ENCODE results near the gene PPP1R9B. TPM values are rescaled to one million over a fixed set of nuclear protein-coding genes. Genes with fewer than 3 reads are reported as not detected.

The PPP1R9B gene
- total and polyA plus RNA-seq, 3 experiments from 2014 or later, result 1.7 to 89.0 (median 86.9) TPM

DNA sequence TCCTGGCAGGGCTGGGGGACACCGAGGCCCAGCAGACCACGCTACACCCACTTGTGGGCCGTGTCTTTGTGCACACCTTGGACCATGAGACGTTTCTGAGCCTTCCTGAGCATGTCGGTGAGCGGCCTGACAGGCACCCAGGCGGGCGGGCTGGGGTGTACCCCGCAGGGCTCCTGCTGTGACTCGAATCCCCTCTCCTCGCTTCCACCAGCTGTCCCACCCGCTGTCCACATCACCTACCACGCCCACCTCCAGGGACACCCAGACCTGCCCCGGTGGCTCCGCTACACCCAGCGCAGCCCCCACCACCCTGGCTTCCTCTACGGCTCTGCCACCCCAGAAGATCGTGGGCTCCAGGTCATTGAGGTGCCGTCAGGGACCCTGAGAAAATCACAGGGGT lies 16.9 kb upstream of the PPP1R9B start:
- peaks cover 11 to 17% (median 15%) of the 10 kb centered on the region in 3 donors for H3K4me1 Mint-ChIP-seq
- Histone ChIP-seq H3K9me3 (ENCODE audit: low read length) (no peaks in the 10 kb centered on the region), H3K4me1 (ENCODE audit: insufficient read depth, low read length) (peaks cover 21% of the 10 kb centered on the region), H3K27me3 (ENCODE audit: insufficient read depth, low read length, poor library complexity, severe bottlenecking) (no peaks in the 10 kb centered on the region), H3K4me3 (ENCODE audit: low read length) (no peak overlapping the region), H3K27ac (ENCODE audit: low read depth, low read length) (no peak overlapping the region), H3K36me3 (ENCODE audit: insufficient read depth, low read length) (no peaks in the 10 kb centered on the region)
- no peak for DNase-seq
- peak overlapping the region in 1 of 8 donors; percentile 47 for H3K27ac Mint-ChIP-seq
- no peak overlapping the region for H3K4me3 Mint-ChIP-seq
- peaks cover 0 to 5% of the 10 kb centered on the region in 2 donors for H3K27me3 Mint-ChIP-seq
- ChIA-PET POLR2A (no interaction called here), CTCF (interaction anchor here (2.5 kb wide), 1 partner anchor 15 kb away, joined by 10 read pairs; no protein-coding TSS in a partner anchor)
- H3K9me3 Mint-ChIP-seq, result no peaks in the 10 kb centered on the region
- no peaks in the 10 kb centered on the region for H3K36me3 Mint-ChIP-seq

DNA sequence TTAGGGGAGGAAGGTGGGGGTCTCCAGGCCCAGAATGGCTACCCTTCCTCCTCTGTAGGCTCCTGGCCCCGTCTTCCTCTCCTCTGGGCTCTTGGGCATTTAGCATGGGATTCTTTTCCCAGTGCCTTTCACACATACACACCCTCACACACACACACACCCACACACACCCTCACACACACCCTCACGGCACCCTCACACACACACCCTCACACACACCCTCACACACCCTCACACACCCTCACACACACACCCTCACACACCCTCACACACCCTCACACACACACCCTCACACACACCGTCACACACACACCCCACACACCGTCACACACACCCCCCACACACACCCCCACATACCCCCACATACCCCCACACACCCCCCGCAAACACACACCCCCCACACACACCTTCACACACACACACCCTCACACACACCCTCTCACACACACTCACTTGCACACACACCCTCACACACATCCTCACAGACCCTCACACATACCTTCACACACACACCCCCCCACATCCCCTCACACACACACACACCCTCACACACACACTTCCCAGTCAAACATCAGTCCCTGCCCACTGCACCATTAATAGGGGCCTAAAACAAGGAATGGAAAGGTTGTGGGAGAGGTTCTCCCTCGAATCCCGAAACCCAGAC lies 16.2 kb upstream of the PPP1R9B start:
- H3K4me3 Mint-ChIP-seq, result no peak overlapping the region
- no peak for DNase-seq
- Histone ChIP-seq H3K9me3 (ENCODE audit: low read length) (no peaks in the 10 kb centered on the region), H3K27ac (ENCODE audit: low read depth, low read length) (no peak overlapping the region), H3K27me3 (ENCODE audit: insufficient read depth, low read length, poor library complexity, severe bottlenecking) (no peaks in the 10 kb centered on the region), H3K36me3 (ENCODE audit: insufficient read depth, low read length) (no peaks in the 10 kb centered on the region), H3K4me1 (ENCODE audit: insufficient read depth, low read length) (peaks cover 28% of the 10 kb centered on the region), H3K4me3 (ENCODE audit: low read length) (no peak overlapping the region)
- POLR2A ChIA-PET, result no interaction called here
- H3K36me3 Mint-ChIP-seq, result no peaks in the 10 kb centered on the region
- CTCF ChIA-PET, result interaction anchor here (1.0 to 1.9 kb wide), 4 partner anchors 14 to 72 kb away, joined by 4 to 8 read pairs (median 5); no protein-coding TSS in a partner anchor
- peaks cover 0 to 6% of the 10 kb centered on the region in 2 donors for H3K27me3 Mint-ChIP-seq
- no peak overlapping the region for H3K27ac Mint-ChIP-seq
- H3K4me1 Mint-ChIP-seq, result peaks cover 15 to 24% (median 22%) of the 10 kb centered on the region in 3 donors
- H3K9me3 Mint-ChIP-seq, result no peaks in the 10 kb centered on the region

DNA sequence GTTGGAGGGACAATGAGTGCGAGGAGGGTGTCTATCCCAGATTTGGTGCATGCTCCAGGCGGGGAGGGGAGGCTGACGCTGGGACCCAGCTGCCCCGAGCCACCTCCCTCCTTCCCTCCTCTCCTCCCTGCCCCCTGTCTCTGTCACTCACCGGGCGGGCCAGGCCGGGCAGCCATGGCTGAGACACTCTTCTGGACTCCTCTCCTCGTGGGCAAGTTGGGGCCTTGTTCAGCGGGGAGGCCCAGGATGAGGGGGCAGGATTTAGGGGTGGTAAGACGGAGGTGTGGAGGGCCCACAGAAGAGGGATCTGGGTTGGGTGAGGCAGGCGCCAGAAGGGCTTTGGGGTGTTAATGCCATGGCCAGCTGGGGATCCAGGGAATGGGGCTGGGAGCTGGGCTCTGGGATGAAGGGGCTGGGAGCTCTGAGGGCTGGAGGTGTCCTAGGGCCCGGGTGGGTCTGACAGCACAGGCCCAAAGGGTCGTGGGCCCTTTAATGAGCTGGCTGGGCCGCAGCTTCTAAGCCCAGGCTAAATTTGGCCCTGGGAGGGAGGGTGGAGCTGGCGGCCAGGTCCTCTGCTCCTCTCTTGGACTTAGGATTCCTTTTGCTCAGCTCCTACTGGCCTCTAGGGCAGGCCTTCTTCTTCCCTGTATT lies 15.5 kb upstream of the PPP1R9B start, which contains the start of gene SGCA:
Gene SGCA (plus strand): TSS at position 139 of the 651 bp plus-strand sequence. CDS start 36 bp downstream, at position 175.
- Mint-ChIP-seq H3K27me3 (peaks cover 0 to 8% of the 10 kb centered on the region in 2 donors), H3K36me3 (no peaks in the 10 kb centered on the region), H3K4me1 (peaks cover 20 to 31% (median 29%) of the 10 kb centered on the region in 3 donors), H3K9me3 (no peaks in the 10 kb centered on the region), H3K4me3 (peak within 1 kb of the TSS in 1 of 7 donors; percentile 38), H3K27ac (peak within 1 kb of the TSS in 4 of 8 donors; percentile 37 to 93 (median 60))
- H3K27me3 ChIP-seq (ENCODE audit: insufficient read depth, low read length, poor library complexity, severe bottlenecking), result no peaks in the 10 kb centered on the region
- DNase-seq, result no peak
- no peaks in the 10 kb centered on the region for H3K36me3 ChIP-seq (ENCODE audit: insufficient read depth, low read length)
- no peak within 1 kb of the TSS for H3K4me3 ChIP-seq (ENCODE audit: low read length)
- POLR2A ChIA-PET, result no interaction called here
- H3K27ac ChIP-seq (ENCODE audit: low read depth, low read length), result no peak within 1 kb of the TSS
- H3K4me1 ChIP-seq (ENCODE audit: insufficient read depth, low read length), result peaks cover 33% of the 10 kb centered on the region
- CTCF ChIA-PET, result interaction anchor here (0.7 to 1.9 kb wide), 5 partner anchors 14 to 72 kb away, joined by 3 to 8 read pairs (median 4); no protein-coding TSS in a partner anchor
- H3K9me3 ChIP-seq (ENCODE audit: low read length), result no peaks in the 10 kb centered on the region

- H3K36me3 ChIP-seq (ENCODE audit: insufficient read depth, low read length), result no peaks in the 10 kb centered on the region
- H3K27ac ChIP-seq (ENCODE audit: low read depth, low read length), result no peak overlapping the region
- ChIA-PET POLR2A (interaction anchor here (0.5 kb wide), 1 partner anchor 349 kb away, joined by 3 read pairs; no protein-coding TSS in a partner anchor), CTCF (interaction anchor here (0.7 to 1.9 kb wide), 6 partner anchors 9 to 71 kb away, joined by 3 to 8 read pairs (median 4); no protein-coding TSS in a partner anchor)
- no peak overlapping the region for H3K4me3 ChIP-seq (ENCODE audit: low read length)
- Mint-ChIP-seq H3K4me3 (peak overlapping the region in 1 of 7 donors; percentile 38), H3K4me1 (peaks cover 23 to 33% (median 32%) of the 10 kb centered on the region in 3 donors), H3K36me3 (no peaks in the 10 kb centered on the region), H3K9me3 (no peaks in the 10 kb centered on the region), H3K27ac (peak overlapping the region in 4 of 8 donors; percentile 37 to 93 (median 60)), H3K27me3 (peaks cover 0 to 8% of the 10 kb centered on the region in 2 donors)
- no peaks in the 10 kb centered on the region for H3K27me3 ChIP-seq (ENCODE audit: insufficient read depth, low read length, poor library complexity, severe bottlenecking)
- no peak for DNase-seq
- peaks cover 37% of the 10 kb centered on the region for H3K4me1 ChIP-seq (ENCODE audit: insufficient read depth, low read length)
- H3K9me3 ChIP-seq (ENCODE audit: low read length), result no peaks in the 10 kb centered on the region
Observed at GRCh38 chr17:50165466-50165865, 15.0 kb upstream of the PPP1R9B start.

DNA sequence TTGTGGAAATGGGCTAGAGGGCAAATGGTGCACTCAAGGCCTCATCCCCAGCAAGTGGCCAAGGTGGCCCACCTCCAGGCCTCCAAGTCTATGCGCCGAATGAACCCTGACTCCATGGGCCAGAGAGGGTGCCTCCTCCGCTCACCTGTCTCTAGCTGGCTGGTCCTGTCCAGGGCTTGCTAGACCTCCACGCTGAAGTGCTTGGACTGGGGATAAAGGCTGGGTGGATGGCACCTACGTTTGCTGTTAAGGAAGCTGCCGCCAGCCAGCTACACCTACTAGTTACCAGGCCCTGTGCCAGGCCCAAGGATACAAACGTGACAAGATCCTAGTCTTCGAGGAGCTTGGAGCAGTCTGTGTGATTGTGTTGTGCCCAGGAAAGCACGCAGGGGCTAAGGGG lies 14.6 kb upstream of the PPP1R9B start:
- no peaks in the 10 kb centered on the region for H3K9me3 ChIP-seq (ENCODE audit: low read length)
- CTCF ChIA-PET, result interaction anchor here (0.7 to 1.9 kb wide), 6 partner anchors 9 to 71 kb away, joined by 3 to 8 read pairs (median 4); no protein-coding TSS in a partner anchor
- H3K36me3 ChIP-seq (ENCODE audit: insufficient read depth, low read length), result no peaks in the 10 kb centered on the region
- H3K4me3 ChIP-seq (ENCODE audit: low read length), result no peak overlapping the region
- H3K9me3 Mint-ChIP-seq, result no peaks in the 10 kb centered on the region
- H3K27me3 ChIP-seq (ENCODE audit: insufficient read depth, low read length, poor library complexity, severe bottlenecking), result no peaks in the 10 kb centered on the region
- POLR2A ChIA-PET, result interaction anchor here (0.5 kb wide), 1 partner anchor 348 kb away, joined by 3 read pairs; no protein-coding TSS in a partner anchor
- peaks cover 0 to 8% of the 10 kb centered on the region in 2 donors for H3K27me3 Mint-ChIP-seq
- peaks cover 37% of the 10 kb centered on the region for H3K4me1 ChIP-seq (ENCODE audit: insufficient read depth, low read length)
- DNase-seq, result no peak
- no peak overlapping the region for H3K27ac ChIP-seq (ENCODE audit: low read depth, low read length)
- H3K4me3 Mint-ChIP-seq, result peak overlapping the region in 1 of 7 donors; percentile 38
- H3K36me3 Mint-ChIP-seq, result no peaks in the 10 kb centered on the region
- H3K27ac Mint-ChIP-seq, result peak overlapping the region in 4 of 8 donors; percentile 37 to 93 (median 60)
- H3K4me1 Mint-ChIP-seq, result peaks cover 24 to 33% (median 32%) of the 10 kb centered on the region in 3 donors

- no peaks in the 10 kb centered on the region for H3K36me3 Mint-ChIP-seq
- H3K4me1 Mint-ChIP-seq, result peaks cover 25 to 32% (median 32%) of the 10 kb centered on the region in 3 donors
- Histone ChIP-seq H3K36me3 (ENCODE audit: insufficient read depth, low read length) (no peaks in the 10 kb centered on the region), H3K4me3 (ENCODE audit: low read length) (no peak overlapping the region), H3K27ac (ENCODE audit: low read depth, low read length) (no peak overlapping the region), H3K4me1 (ENCODE audit: insufficient read depth, low read length) (peaks cover 37% of the 10 kb centered on the region), H3K9me3 (ENCODE audit: low read length) (no peaks in the 10 kb centered on the region), H3K27me3 (ENCODE audit: insufficient read depth, low read length, poor library complexity, severe bottlenecking) (no peaks in the 10 kb centered on the region)
- H3K4me3 Mint-ChIP-seq, result no peak overlapping the region
- POLR2A ChIA-PET, result interaction anchor here (0.5 kb wide), 1 partner anchor 348 kb away, joined by 3 read pairs; no protein-coding TSS in a partner anchor
- H3K9me3 Mint-ChIP-seq, result no peaks in the 10 kb centered on the region
- H3K27me3 Mint-ChIP-seq, result peaks cover 0 to 8% of the 10 kb centered on the region in 2 donors
- no peak for DNase-seq
- CTCF ChIA-PET, result interaction anchor here (0.8 to 1.9 kb wide), 3 partner anchors 8 to 47 kb away, joined by 3 to 6 read pairs (median 3); no protein-coding TSS in a partner anchor
- no peak overlapping the region for H3K27ac Mint-ChIP-seq
Observed at GRCh38 chr17:50164697-50164988, 14.2 kb upstream of the PPP1R9B start.

DNA sequence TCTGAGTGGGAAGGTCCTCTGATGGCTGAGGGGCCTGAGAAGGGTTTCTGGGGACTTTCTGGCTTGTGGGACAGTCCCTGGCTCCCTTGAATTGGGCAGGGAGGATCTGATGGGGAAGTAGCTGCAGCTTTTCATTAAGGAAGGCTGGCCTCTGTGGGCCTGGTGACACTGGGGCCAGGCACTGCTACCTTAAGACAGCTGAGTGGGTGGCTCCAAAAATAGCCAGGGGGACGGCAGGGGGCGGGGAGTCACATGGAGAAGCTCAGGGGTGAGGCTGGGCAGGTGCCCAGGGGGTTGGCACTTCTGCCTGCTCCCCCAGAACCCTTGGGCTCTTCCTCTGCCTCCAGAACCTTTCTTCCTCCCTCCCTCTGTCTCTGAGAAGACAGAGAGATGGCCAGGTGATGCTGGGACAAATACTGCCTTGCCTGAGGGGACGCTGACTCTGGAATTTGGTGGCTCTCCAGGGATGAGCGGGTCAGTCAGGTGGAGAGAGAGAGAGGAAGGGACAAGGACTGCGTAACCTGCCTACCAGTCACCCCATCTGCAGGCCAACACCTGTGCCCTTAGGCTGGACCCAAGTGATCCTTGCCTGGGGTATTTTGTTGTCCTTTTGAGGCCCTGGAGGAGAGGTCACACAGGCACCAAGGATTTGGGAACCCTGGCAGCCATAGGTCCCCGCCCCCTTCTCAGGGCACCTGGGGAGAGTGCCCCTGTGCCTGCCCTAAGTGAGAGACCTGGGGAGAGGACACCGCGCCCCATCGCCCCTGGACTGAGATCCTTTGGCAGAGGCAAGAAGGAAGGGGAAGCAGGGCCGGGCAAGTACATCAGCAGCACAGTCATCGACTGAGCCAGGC lies 13.6 kb upstream of the PPP1R9B start:
- H3K4me3 ChIP-seq (ENCODE audit: low read length), result no peak overlapping the region
- no peaks in the 10 kb centered on the region for H3K36me3 ChIP-seq (ENCODE audit: insufficient read depth, low read length)
- ChIA-PET CTCF (interaction anchor here (1.0 to 1.3 kb wide), 2 partner anchors 12 to 25 kb away, joined by 3 to 4 read pairs; no protein-coding TSS in a partner anchor), POLR2A (no interaction called here)
- no peaks in the 10 kb centered on the region for H3K27me3 ChIP-seq (ENCODE audit: insufficient read depth, low read length, poor library complexity, severe bottlenecking)
- DNase-seq, result no peak
- Mint-ChIP-seq H3K27me3 (peaks cover 0 to 5% of the 10 kb centered on the region in 2 donors), H3K4me1 (peaks cover 21 to 28% (median 27%) of the 10 kb centered on the region in 3 donors), H3K9me3 (no peaks in the 10 kb centered on the region), H3K27ac (peak overlapping the region in 2 of 8 donors; percentile 33), H3K4me3 (no peak overlapping the region), H3K36me3 (no peaks in the 10 kb centered on the region)
- no peaks in the 10 kb centered on the region for H3K9me3 ChIP-seq (ENCODE audit: low read length)
- peaks cover 31% of the 10 kb centered on the region for H3K4me1 ChIP-seq (ENCODE audit: insufficient read depth, low read length)
- H3K27ac ChIP-seq (ENCODE audit: low read depth, low read length), result no peak overlapping the region
